Measurements from ENCODE around the gene GNG11. TPM values are rescaled to one million over a fixed set of nuclear protein-coding genes. Genes with fewer than 3 reads are reported as not detected.
"Not testable (repeated sequence)": the region's sequence is repeated elsewhere in the genome, so short reads cannot be mapped to it uniquely, and the experiment has no call there.

The GNG11 gene
- total RNA-seq, 1 experiment from 2014 or later = 24.1 TPM

GRCh38 chr7:93911242-93911641, 10.3 kb upstream of the GNG11 start:
- not testable (repeated sequence) for DNase-seq (ENCODE audit: low spot score)

GRCh38 chr7:93911661-93912060, 9.9 kb upstream of the GNG11 start:
- DNase-seq (ENCODE audit: low spot score) = not testable (repeated sequence)

- DNase-seq (ENCODE audit: low spot score) = no peak
Measured at GRCh38 chr7:93913197-93913596, 8.3 kb upstream of the GNG11 start.

DNA sequence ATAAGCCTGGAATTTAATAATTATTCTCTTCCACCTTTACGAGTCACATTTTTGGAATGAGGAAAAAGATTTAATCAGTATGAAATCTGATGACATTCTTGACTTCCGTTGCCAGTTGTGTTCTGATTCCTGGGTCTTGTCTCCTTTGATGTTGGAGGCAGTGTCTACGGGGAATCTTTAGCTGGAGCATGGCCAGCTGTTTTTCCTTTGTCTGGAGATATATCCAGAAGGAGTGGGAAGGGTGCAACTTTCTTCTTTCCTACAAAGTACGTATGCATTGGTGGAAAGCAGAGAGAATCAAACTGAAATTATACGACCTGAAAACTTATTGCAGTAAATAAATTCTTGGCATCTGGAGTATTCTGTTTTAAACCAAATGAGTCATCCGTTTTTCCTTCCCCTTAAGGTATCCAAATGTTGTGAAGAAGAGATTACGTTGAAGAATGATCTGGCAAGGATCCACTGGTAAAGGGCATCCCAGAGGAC, 6.9 kb upstream of the GNG11 start:
- DNase-seq (ENCODE audit: low spot score) = peak; percentile 83

DNA sequence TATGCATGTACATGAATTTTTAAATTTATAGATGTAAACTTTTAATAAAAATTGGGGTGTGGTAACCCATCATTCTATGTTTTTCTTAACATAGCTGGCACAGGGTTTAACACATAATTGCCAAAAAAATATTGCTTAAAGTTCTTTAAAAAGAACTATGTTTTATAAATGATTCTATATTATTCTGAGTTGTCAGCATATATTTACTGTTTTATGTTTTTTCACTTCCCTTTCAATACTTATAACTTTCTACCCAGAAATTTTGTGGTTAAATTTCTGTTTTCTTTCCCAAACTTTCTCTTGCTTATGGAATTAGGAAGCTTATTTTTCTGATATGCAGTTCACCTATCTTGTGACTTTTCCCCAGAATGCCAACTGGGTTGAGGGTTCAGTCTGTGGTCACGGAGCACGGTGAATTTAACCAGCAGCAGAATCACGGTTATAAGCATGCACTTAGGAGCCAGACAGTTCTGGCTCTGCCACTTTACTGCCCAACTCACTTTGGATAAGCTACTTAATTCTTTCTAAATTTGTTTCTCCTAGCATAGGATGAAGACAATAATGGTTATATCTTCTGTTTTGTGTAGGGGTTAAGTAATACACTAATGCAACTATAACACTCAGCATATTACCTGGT, 6.2 kb upstream of the GNG11 start:
- DNase-seq (ENCODE audit: low spot score) = not testable (repeated sequence)

DNA sequence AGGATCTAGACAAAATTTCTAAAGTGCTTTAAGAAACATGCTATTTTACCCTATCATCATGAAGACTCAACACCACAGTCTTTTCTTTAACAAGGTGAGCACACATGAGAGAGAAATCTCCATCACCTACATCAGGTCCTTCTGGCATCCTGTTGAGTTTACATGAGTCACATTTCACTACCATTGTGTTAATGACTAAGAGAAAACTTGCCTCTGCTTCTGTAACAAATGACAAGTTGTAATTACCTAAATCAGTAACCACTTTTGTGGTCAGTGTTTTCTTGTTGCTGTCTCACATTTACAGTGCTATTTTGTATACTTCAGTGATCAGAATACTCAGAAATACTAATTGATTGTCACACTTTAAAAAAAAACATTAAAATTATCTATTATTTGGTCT, 5.6 kb upstream of the GNG11 start:
- DNase-seq (ENCODE audit: low spot score) = not testable (repeated sequence)

GRCh38 chr7:93916315-93916714, 5.2 kb upstream of the GNG11 start:
- not testable (repeated sequence) for DNase-seq (ENCODE audit: low spot score)

- DNase-seq (ENCODE audit: low spot score) = no peak
Measured at GRCh38 chr7:93920496-93921182, 896 bp upstream of the GNG11 start.

- no peak for DNase-seq (ENCODE audit: low spot score)
Measured at GRCh38 chr7:93921186-93921585, 349 bp upstream of the GNG11 start.

- DNase-seq (ENCODE audit: low spot score) = no peak
Measured at GRCh38 chr7:93923296-93923695, 1.8 kb downstream of the GNG11 start.

DNA sequence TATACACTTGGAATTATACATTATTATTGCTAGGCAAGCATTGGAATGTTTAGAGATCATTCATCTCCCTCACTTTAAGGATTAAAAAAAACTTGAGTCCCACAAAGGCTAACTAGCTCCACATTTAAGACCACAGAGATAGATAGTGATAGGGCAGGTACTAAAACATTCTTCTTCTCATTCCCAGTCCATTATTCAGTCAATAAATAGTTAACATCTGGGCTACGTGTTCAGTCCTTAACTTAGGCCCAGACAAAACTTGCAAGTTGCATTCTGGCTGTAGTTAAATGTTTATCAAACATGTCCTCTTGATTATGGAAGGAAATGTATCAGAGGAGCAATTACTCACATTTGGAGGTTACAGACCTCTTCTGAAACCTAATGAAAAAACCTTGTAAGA, 2.4 kb downstream of the GNG11 start:
- no peak for DNase-seq (ENCODE audit: low spot score)

- DNase-seq (ENCODE audit: low spot score) = no peak
Measured at GRCh38 chr7:93926800-93927199, 5.3 kb downstream of the GNG11 start.

DNA sequence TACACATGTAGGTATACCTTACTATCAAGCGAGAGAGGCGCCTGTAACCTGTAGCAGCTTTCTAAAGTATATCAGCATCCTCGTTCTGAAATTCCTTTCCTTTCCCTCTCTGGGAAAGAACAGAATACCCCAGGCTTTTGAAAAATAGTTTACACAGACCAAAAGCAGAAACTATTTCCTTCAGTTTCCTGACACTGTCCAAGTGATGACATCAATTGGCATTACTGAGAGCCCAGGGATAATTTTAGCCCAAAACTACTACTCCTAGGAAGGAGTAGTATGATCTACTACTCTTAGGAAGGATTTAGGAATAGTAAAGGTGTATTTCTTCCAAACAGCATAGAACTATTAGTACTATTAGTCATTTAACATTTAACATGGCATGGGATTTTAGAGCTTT, 6.0 kb downstream of the GNG11 start:
- no peak for DNase-seq (ENCODE audit: low spot score)

DNA sequence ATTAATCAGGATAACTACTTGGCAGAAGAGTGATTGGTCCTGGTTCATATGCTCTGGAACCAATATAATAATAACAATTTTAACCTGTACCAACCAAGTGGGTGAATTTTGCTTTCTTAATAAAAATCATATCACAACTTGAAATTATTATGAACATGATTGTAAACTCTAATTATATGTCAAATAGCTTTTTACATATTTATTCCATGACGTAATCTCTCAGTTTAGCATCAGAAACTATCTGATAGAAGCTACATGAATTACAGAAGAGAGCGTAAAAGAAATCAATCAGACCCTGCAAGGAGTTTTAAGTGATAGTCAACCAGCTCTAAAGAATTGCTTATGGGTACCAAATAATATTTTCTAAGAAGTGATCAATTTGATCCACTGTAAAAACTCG, 10.1 kb downstream of the GNG11 start:
- DNase-seq (ENCODE audit: low spot score) = no peak

GRCh38 chr7:93933156-93933555, 11.6 kb downstream of the GNG11 start:
- no peak for DNase-seq (ENCODE audit: low spot score)

DNA sequence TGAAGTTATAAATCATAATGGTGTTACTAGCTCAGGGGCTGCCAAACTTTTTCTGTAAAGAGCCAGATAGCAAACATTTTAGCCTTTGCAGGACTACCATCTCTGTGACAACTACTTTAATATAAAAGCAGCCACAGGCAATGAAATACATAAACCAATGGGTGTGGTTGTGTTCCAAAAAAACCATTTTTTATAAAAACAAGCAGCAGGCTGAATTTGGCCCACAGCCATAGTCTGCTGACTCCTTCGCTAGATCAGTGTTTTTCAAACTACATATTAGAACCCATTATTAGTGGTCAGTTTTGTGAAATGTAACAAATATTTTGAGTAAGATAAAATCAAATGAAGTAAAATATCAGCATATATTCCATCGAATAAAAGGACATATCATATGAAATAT, 13.6 kb downstream of the GNG11 start:
- no peak for DNase-seq (ENCODE audit: low spot score)

- DNase-seq (ENCODE audit: low spot score) = no peak
Measured at GRCh38 chr7:93937818-93938217, 16.3 kb downstream of the GNG11 start.

- DNase-seq (ENCODE audit: low spot score) = no peak
Measured at GRCh38 chr7:93938293-93938692, 16.8 kb downstream of the GNG11 start.

DNA sequence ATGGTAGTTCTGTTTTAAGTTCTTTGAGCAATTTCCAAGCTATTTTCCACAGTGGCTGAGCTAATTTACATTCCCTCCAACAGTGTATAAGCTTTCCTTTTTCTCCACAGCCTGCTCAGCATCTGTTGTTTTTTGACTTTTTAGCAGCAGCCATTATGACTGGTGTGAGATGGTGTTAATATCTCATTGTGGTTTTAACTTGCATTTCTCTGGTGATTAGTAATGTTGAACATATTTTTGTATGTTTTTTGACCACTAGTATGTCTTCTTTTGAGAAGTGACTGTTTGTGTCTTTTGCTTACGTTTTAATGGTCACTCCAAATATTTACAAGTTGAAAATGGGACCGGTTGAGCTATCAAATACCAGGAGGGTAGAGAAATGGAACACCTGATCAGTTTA, 20.4 kb downstream of the GNG11 start:
- no peak for DNase-seq (ENCODE audit: low spot score)

DNA sequence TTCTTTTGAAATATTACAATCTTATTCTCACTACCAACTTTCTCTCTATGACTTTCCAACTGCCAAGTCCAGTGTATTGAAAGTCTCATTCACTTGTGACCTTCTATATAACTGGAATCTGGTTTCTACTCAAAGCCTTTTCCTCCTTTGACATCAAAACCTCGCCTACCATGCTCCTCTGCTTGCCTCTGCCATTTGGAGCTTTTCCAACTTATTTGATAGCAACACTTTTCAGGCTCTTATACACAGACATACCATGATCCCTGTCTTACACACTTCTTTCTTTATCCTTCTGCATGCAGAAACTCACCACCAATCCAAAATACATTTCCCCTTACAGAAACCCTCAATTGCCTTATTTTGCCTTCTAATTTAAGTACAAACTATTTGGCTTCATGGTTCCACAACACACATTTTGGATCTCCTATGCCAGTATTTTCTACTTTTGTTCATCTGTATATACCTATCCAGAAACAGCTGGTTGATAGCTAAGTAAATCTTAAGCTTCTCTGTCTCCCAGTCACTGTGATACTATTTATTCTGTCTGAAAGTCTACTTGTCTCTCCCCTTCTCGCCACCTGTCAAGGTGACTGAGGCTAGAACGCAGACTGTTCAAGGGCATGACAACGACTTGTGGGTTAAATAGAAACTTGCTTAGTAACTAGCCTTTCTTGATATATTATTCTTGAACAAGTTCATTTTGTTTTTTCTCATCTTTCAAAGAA, 22.4 kb downstream of the GNG11 start:
- DNase-seq (ENCODE audit: low spot score) = no peak

DNA sequence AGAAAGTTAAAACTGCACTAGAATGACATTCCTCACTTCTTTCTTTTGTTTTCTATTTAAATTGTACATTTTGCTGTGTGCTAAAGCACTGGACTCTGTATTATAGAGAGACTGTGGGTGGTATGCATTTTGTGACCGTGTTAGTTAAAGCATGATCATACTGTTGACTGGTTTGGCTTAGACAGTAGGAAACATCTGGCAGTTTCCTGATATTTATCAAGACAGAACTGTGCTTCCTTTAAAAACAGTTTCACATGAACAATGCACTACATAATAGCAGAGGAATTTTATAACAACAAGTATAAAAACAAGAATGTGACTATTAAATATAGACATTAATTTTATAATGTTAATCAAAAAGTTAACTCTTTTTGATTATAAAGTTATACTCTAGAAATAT, 23.1 kb downstream of the GNG11 start:
- no peak for DNase-seq (ENCODE audit: low spot score)

DNA sequence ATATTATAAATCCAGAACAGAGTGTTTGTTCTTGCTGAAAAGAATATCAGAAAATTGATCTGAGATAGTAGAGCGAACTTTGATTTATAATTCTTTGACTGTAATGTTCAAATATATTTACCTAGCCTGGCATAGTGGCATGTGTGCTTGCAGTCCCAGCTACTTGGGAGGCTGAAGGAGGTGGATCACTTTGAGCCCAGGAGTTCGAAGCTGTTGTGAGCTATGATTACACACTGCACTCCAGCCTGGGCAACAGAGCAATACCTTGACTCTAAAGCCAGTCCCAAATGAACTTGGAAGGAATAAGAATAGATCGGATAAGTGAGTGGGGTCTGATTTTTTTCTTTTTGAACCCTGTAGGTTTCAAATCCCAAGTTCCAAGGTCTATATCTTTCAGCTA, 23.5 kb downstream of the GNG11 start:
- DNase-seq (ENCODE audit: low spot score) = no peak
